HL-60 (cell line): ENCODE measurements around the gene SERP2.

Experiments used
- DNase-seq, 2 experiments: peaks; one replicate each; pipeline ENCODE4 v3.0.0-alpha.2; 2010 to 2020; ENCODE audit warnings: low read depth in 1 of 2, low spot score in 1 of 2
- H3K27ac ChIP-seq: fragments of 250-450 bp; sonication (Bioruptor Pico); replicated peaks from 2 replicates; pipeline ENCODE4 v1.5.1; 2020; ENCODE audit warnings: mild to moderate bottlenecking, moderate library complexity
- H3K27me3 ChIP-seq: fragments of 250-450 bp; sonication (Bioruptor Pico); 2 replicates; pipeline ENCODE4 v1.5.1; 2021; ENCODE audit warnings: mild to moderate bottlenecking, moderate library complexity; ENCODE audit not compliant: insufficient read depth, poor library complexity, severe bottlenecking
- H3K4me3 ChIP-seq: replicated peaks from 2 replicates; pipeline ENCODE4 v1.5.1; 2011; ENCODE audit warnings: mild to moderate bottlenecking, control low read depth, low read length; ENCODE audit not compliant: insufficient read depth
- CTCF ChIP-seq: IDR thresholded peaks from one replicate; pipeline ENCODE4 v1.5.1; 2011; ENCODE audit warnings: low read length, control low read depth, inconsistent platforms; ENCODE audit not compliant: insufficient read depth
- GABPA ChIP-seq: IDR thresholded peaks from 2 replicates; pipeline ENCODE4 v1.6.1; 2012; ENCODE audit warnings: low read depth
- POLR2AphosphoS5 ChIP-seq: IDR thresholded peaks from 2 replicates; pipeline ENCODE4 v1.6.1; 2012; ENCODE audit warnings: low read depth
- REST ChIP-seq: IDR thresholded peaks from 2 replicates; pipeline ENCODE4 v1.6.1; 2012; ENCODE audit warnings: low read depth; ENCODE audit not compliant: insufficient replicate concordance
- SPI1 ChIP-seq: IDR thresholded peaks from 2 replicates; pipeline ENCODE4 v1.6.1; 2012; ENCODE audit warnings: low read depth, mild to moderate bottlenecking, borderline replicate concordance

Gene SERP2

GRCh38 chr13:44401577-44401976 is 28.0 kb downstream of the SERP2 start:
- DNase-seq, result no peak
- Histone ChIP-seq H3K27ac (no peak overlapping the region), H3K4me3 (no peak overlapping the region), H3K27me3 (no peaks in the 10 kb centered on the region)
- no peak for TF ChIP-seq CTCF
- no peak for TF ChIP-seq POLR2AphosphoS5
- TF ChIP-seq SPI1, result no peak
- no peak for TF ChIP-seq GABPA
- no peak for TF ChIP-seq REST

- no peaks in the 10 kb centered on the region for H3K27me3 ChIP-seq
- H3K4me3 ChIP-seq, result no peak overlapping the region
- no peak for DNase-seq
- H3K27ac ChIP-seq, result no peak overlapping the region
- no peak for TF ChIP-seq REST
- TF ChIP-seq CTCF, result no peak
- no peak for TF ChIP-seq SPI1
- no peak for TF ChIP-seq GABPA
- no peak for TF ChIP-seq POLR2AphosphoS5
Measured at GRCh38 chr13:44402899-44403445, 29.3 kb downstream of the SERP2 start.

- Histone ChIP-seq H3K4me3 (no peak overlapping the region), H3K27me3 (no peaks in the 10 kb centered on the region), H3K27ac (no peak overlapping the region)
- TF ChIP-seq SPI1, result no peak
- no peak for TF ChIP-seq POLR2AphosphoS5
- no peak for TF ChIP-seq CTCF
- TF ChIP-seq REST, result no peak
- no peak for TF ChIP-seq GABPA
- DNase-seq, result no peak
Measured at GRCh38 chr13:44403461-44404056, 29.9 kb downstream of the SERP2 start.
